Measurements from ENCODE around the gene TRAK1. TPM values are rescaled to one million over a fixed set of nuclear protein-coding genes. Genes with fewer than 3 reads are reported as not detected.

TRAK1 gene
- total RNA-seq, 4 donors from 2014 or later = 37.4 to 89.5 (median 53.0) TPM

DNA sequence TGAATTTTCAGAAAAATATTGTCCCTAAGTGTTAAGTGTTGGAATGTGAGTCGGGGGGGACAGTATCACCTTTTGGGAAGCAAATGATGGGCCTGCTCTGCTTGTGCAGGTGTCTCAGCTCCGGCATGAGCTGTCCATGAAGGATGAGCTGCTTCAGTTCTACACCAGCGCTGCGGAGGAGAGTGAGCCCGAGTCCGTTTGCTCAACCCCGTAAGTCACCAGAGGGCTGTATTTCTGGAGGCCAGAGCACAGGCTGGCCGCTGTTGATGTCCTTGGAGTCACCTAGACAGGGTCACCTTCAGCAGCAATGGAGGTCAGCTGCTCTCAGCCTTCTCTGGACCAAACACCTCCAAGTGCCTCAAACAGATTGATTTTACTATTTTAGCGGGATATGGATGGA, 96.8 kb downstream of the TRAK1 start:
- H3K9me3 ChIP-seq = no peaks in the 10 kb centered on the region
- H3K4me3 ChIP-seq = no peak overlapping the region
- TF ChIP-seq, protein P1, sequence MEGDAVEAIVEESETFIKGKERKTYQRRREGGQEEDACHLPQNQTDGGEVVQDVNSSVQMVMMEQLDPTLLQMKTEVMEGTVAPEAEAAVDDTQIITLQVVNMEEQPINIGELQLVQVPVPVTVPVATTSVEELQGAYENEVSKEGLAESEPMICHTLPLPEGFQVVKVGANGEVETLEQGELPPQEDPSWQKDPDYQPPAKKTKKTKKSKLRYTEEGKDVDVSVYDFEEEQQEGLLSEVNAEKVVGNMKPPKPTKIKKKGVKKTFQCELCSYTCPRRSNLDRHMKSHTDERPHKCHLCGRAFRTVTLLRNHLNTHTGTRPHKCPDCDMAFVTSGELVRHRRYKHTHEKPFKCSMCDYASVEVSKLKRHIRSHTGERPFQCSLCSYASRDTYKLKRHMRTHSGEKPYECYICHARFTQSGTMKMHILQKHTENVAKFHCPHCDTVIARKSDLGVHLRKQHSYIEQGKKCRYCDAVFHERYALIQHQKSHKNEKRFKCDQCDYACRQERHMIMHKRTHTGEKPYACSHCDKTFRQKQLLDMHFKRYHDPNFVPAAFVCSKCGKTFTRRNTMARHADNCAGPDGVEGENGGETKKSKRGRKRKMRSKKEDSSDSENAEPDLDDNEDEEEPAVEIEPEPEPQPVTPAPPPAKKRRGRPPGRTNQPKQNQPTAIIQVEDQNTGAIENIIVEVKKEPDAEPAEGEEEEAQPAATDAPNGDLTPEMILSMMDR (IDR thresholded peaks at IDR 0.05) = no peak
- no peak for ATAC-seq
- 40 to 97% methylated on average over 1 to 7 of the region's 9 CpGs for WGBS, 2 donors (ENCODE audit: low coverage in 1 of 2)
- peaks cover 0 to 33% (median 0%) of the 10 kb centered on the region in 3 donors for H3K4me1 ChIP-seq
- H3K36me3 ChIP-seq = peaks cover 0 to 40% of the 10 kb centered on the region in 2 donors
- no peak overlapping the region for H3K27ac ChIP-seq
- H3K27me3 ChIP-seq = no peaks in the 10 kb centered on the region

- TF ChIP-seq POLR2AphosphoS5 (IDR thresholded peaks at IDR 0.05) (no peak), POLR2A (IDR thresholded peaks at IDR 0.05) (no peak)
- TF ChIP-seq, protein P1 (IDR thresholded peaks at IDR 0.05) = no peak
- no peaks in the 10 kb centered on the region for H3K27me3 ChIP-seq
- no peak overlapping the region for H3K4me3 ChIP-seq
- 89% methylated on average over 1 of the region's 1 CpG; no CpG with 5 or more reads in 1 of the 2 donors for WGBS, 2 donors (ENCODE audit: low coverage in 1 of 2)
- no peak for ATAC-seq
- H3K36me3 ChIP-seq = peaks cover 0 to 44% of the 10 kb centered on the region in 2 donors
- H3K27ac ChIP-seq = no peak overlapping the region
- peaks cover 0 to 37% (median 0%) of the 10 kb centered on the region in 3 donors for H3K4me1 ChIP-seq
- no peaks in the 10 kb centered on the region for H3K9me3 ChIP-seq
Measured at GRCh38 chr3:42188376-42188775, 97.2 kb downstream of the TRAK1 start.

GRCh38 chr3:42189001-42189460, 97.9 kb downstream of the TRAK1 start:
- Histone ChIP-seq H3K27me3 (no peaks in the 10 kb centered on the region), H3K4me1 (peaks cover 0 to 41% (median 0%) of the 10 kb centered on the region in 3 donors), H3K36me3 (peaks cover 0 to 51% of the 10 kb centered on the region in 2 donors), H3K9me3 (no peaks in the 10 kb centered on the region), H3K4me3 (no peak overlapping the region), H3K27ac (peak overlapping the region in 1 of 4 donors; percentile 49)
- whole genome bisulfite sequencing, 2 donors (ENCODE audit: low coverage in 1 of 2) = 71 to 88% methylated on average over 1 to 4 of the region's 6 CpGs
- TF ChIP-seq, protein P1 (IDR thresholded peaks at IDR 0.05) = no peak
- TF ChIP-seq POLR2AphosphoS5 (IDR thresholded peaks at IDR 0.05) (no peak), EP300 (IDR thresholded peaks at IDR 0.05) (no peak), POLR2A (IDR thresholded peaks at IDR 0.05) (no peak)
- no peak for ATAC-seq

DNA sequence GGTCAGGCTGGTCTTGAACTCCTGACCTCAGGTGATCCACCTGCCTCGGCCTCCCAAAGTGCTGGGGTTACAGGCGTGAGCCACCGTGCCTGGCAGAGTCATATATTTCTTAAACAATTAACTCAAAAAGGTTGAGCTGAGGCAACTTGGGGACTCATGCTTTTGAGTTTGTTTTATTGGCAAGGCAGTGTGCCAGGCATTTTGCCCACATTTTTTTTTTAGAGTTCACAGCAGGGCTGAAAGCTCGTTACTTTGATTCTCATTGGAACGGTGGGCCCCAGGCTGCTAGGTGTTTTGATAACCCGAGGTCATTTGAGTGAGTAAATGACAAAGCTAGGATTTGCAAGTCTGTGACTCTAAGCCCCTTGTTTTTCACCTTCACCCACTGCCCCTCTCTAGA, 98.6 kb downstream of the TRAK1 start:
- 38 to 65% methylated on average over 4 to 6 of the region's 6 CpGs for WGBS, 2 donors (ENCODE audit: low coverage in 1 of 2)
- Histone ChIP-seq H3K36me3 (peaks cover under 1 to 56% of the 10 kb centered on the region in 2 donors), H3K27ac (peak overlapping the region in 1 of 4 donors; percentile 49), H3K27me3 (no peaks in the 10 kb centered on the region), H3K9me3 (no peaks in the 10 kb centered on the region), H3K4me1 (peaks cover 0 to 41% (median 0%) of the 10 kb centered on the region in 3 donors), H3K4me3 (no peak overlapping the region)
- no peak for TF ChIP-seq POLR2AphosphoS5 (IDR thresholded peaks at IDR 0.05)
- no peak for TF ChIP-seq EP300 (IDR thresholded peaks at IDR 0.05)
- TF ChIP-seq, protein P1 (IDR thresholded peaks at IDR 0.05) = no peak
- TF ChIP-seq POLR2A (IDR thresholded peaks at IDR 0.05) = no peak
- no peak for ATAC-seq

DNA sequence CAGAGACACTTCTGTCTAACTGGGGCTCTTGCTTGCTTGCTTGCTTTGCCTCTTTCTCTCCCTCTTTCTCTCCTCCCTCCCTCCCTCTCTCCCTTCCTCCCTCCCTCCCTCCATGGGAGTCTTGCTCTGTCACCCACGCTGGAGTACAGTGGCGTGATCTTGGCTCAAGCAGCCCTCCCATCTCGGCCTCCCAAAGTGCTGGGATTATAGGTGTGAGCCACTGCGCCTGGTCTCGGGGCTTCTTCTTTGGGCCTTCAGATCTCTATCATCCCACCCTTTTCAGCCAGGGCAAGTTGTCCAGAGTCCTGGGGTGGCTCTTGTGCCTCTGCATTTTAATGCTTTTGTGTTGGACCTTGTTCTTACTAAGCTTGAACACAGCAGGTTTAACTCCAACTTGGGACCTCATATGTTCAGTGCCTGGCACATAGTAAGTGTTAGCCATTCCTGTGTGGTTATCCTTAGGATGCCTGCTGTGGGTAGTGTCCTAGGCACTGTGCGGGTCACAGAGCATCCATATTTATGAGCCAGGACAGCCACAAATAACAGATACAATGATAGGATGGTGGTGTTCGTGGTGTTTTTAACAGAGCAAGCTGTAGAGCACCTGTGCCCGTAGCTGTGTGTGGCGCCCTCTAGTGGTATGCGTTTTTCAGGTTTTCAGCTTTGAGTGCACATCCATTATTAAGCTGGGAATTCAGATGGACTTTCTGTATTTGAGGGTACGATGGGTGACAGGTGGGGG, 99.7 kb downstream of the TRAK1 start:
- peak; percentile 55 for ATAC-seq
- WGBS, 2 donors (ENCODE audit: low coverage in 1 of 2) = 47% methylated on average over 8 of the region's 11 CpGs; no CpG with 5 or more reads in 1 of the 2 donors
- Histone ChIP-seq H3K4me1 (peaks cover 0 to 41% (median 0%) of the 10 kb centered on the region in 3 donors), H3K27ac (peak overlapping the region in 2 of 4 donors; percentile 21 to 49), H3K36me3 (peaks cover 3 to 63% of the 10 kb centered on the region in 2 donors), H3K9me3 (no peaks in the 10 kb centered on the region), H3K27me3 (no peaks in the 10 kb centered on the region), H3K4me3 (no peak overlapping the region)
- TF ChIP-seq, protein P1 (IDR thresholded peaks at IDR 0.05) = peak; percentile 70 to 85 (median 78)
- no peak for TF ChIP-seq POLR2AphosphoS5 (IDR thresholded peaks at IDR 0.05)
